Peyer's patch (tissue), 4 donors: ENCODE measurements around the gene KIF18B. TPM values are rescaled to one million over a fixed set of nuclear protein-coding genes. Genes with fewer than 3 reads are reported as not detected.

Experiments used
- DNase-seq, 3 donors: peaks; one replicate each; pipeline ENCODE4 v3.0.0-alpha.2; 2017 to 2019
- H3K27ac ChIP-seq, 4 donors: fragments of 200-600 bp; sonication (generic); one replicate each; pipeline ENCODE4 v1.5.1; 2016 to 2019
- H3K27me3 ChIP-seq, 2 donors: fragments of 200-600 bp; sonication (generic); one replicate each; pipeline ENCODE4 v1.5.1; 2019
- H3K36me3 ChIP-seq, 3 donors: fragments of 200-600 bp; sonication (generic); one replicate each; pipeline ENCODE4 v1.5.1; 2016 to 2019
- H3K4me1 ChIP-seq, 4 donors: fragments of 200-600 bp; sonication (generic); one replicate each; pipeline ENCODE4 v1.5.1; 2016 to 2019
- H3K4me3 ChIP-seq, 4 donors: fragments of 200-600 bp; sonication (generic); 1 replicate in 3 of 4; 2 replicates in 1 of 4; pipeline ENCODE4 v1.5.1; 2016 to 2019; ENCODE audit warnings: mild to moderate bottlenecking in 1 of 4
- H3K9me3 ChIP-seq, 4 donors: fragments of 200-600 bp; sonication (generic); one replicate each; pipeline ENCODE4 v1.5.1; 2016 to 2019; ENCODE audit warnings: mild to moderate bottlenecking in 1 of 4
- CTCF ChIP-seq, 6 experiments: fragments of 450-650 bp in 4 of 6; fragments of 200-600 bp in 2 of 6; sonication (generic) in 1 of 6; IDR thresholded peaks; one replicate each; pipeline ENCODE4 v1.5.1; 2017 to 2019; ENCODE audit warnings: antibody characterized with exemption in 6 of 6, mild to moderate bottlenecking in 3 of 6, moderate library complexity in 1 of 6
- POLR2A ChIP-seq, 2 donors: fragments of 450-650 bp; IDR thresholded peaks; one replicate each; pipeline ENCODE4 v1.5.1; 2017; ENCODE audit warnings: antibody characterized with exemption in 2 of 2, mild to moderate bottlenecking in 2 of 2, moderate library complexity in 2 of 2
- total RNA-seq, 4 donors: library from RNA; depleted of rRNA; stranded (reverse); fragments of >200 nt; gene quantifications; one replicate each; pipeline ENCODE4 v1.1.0, GENCODE V29; 2016

Gene KIF18B
- total RNA-seq, 4 donors from 2014 or later, result 3.4 to 40.4 (median 6.8) TPM

DNA sequence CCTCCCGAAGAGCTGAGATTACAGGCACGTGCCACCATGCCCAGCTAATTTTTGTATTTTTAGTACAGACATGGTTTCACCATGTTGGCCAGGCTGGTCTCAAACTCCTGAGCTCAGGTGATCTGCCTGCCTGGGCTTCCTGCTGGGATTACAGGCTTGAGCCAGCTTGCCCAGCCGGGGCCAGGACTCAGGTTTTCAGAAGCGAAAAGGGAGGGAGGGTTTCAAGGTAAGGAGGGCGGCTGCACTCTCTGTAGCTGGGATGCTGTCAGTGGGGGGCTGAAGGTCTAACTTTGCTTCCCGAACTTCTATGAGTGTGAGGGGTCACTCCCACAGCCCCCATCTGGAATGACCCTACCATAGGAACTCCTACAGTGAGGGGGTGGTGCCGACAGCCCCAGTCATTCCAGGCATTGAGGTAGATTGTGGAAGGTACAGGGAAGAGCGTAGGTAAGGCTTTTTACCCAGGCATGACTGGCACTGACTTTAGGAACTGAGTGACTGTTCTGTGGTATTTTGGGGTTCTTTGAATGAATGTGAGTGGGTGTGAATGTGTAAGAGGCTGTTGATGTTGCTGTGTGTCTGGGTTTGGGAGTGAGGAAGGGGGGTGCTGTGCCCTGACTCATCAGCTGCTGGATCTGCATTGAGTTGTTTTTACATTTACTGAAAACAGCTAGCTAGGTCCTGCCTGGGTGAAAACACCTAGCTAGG lies 24.4 kb upstream of the KIF18B start:
- Histone ChIP-seq H3K9me3 (no peaks in the 10 kb centered on the region), H3K36me3 (no peaks in the 10 kb centered on the region), H3K27me3 (peaks cover 0 to 16% of the 10 kb centered on the region in 2 donors), H3K4me3 (no peak overlapping the region), H3K27ac (no peak overlapping the region), H3K4me1 (peaks cover 0 to 35% (median 12%) of the 10 kb centered on the region in 4 donors)
- TF ChIP-seq CTCF (IDR thresholded peaks at IDR 0.05) (no peak), POLR2A (IDR thresholded peaks at IDR 0.05) (no peak)
- DNase-seq, result no peak

GRCh38 chr17:44970136-44970741 lies 22.7 kb upstream of the KIF18B start:
- TF ChIP-seq CTCF (IDR thresholded peaks at IDR 0.05), result no peak
- TF ChIP-seq POLR2A (IDR thresholded peaks at IDR 0.05), result no peak
- H3K9me3 ChIP-seq, result no peaks in the 10 kb centered on the region
- H3K27ac ChIP-seq, result peak overlapping the region; percentile 35 to 72 (median 56)
- H3K27me3 ChIP-seq, result peaks cover 0 to 32% of the 10 kb centered on the region in 2 donors
- no peak for DNase-seq
- H3K4me1 ChIP-seq, result peaks cover 0 to 36% (median 13%) of the 10 kb centered on the region in 4 donors
- H3K4me3 ChIP-seq, result peak overlapping the region; percentile 26 to 50 (median 42)
- H3K36me3 ChIP-seq, result no peaks in the 10 kb centered on the region

DNA sequence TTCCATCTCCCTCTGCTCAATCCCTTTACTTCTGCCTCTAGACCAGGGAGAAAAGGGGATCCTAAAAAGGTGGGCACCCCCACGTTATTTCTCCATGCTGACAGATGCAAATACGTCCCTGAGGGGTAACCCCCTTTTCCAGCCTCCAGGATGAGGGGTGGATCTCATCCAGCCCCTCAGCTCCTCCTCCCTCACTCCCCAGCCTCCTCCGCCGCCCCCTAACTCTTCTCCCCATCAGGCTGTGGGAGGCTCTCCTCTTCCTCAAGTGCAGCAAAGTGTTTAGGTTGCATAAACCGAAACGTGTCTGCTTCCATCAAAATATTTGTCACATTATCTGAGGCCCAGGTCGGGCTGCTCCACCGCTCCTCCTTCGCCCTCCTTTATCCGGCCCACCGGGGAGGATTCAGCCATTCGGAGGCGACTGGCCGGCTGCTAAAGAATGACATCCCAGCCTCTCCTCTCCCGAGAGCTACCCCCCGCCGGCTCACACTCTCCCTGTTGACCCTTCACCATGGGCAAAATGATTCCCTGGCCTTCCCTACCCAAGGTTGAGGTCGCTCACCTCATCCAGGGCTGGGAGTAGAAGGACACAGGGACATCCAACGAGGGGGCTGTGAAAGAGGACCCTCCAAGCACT lies 21.7 kb upstream of the KIF18B start:
- peak overlapping the region in 3 of 4 donors; percentile 6 to 36 (median 35) for H3K27ac ChIP-seq
- peak overlapping the region in 1 of 4 donors; percentile 53 for H3K4me3 ChIP-seq
- peaks cover 0 to 32% of the 10 kb centered on the region in 2 donors for H3K27me3 ChIP-seq
- peaks cover 0 to 36% (median 13%) of the 10 kb centered on the region in 4 donors for H3K4me1 ChIP-seq
- no peaks in the 10 kb centered on the region for H3K36me3 ChIP-seq
- TF ChIP-seq POLR2A (IDR thresholded peaks at IDR 0.05) (no peak), CTCF (IDR thresholded peaks at IDR 0.05) (no peak)
- no peak for DNase-seq
- no peaks in the 10 kb centered on the region for H3K9me3 ChIP-seq

DNA sequence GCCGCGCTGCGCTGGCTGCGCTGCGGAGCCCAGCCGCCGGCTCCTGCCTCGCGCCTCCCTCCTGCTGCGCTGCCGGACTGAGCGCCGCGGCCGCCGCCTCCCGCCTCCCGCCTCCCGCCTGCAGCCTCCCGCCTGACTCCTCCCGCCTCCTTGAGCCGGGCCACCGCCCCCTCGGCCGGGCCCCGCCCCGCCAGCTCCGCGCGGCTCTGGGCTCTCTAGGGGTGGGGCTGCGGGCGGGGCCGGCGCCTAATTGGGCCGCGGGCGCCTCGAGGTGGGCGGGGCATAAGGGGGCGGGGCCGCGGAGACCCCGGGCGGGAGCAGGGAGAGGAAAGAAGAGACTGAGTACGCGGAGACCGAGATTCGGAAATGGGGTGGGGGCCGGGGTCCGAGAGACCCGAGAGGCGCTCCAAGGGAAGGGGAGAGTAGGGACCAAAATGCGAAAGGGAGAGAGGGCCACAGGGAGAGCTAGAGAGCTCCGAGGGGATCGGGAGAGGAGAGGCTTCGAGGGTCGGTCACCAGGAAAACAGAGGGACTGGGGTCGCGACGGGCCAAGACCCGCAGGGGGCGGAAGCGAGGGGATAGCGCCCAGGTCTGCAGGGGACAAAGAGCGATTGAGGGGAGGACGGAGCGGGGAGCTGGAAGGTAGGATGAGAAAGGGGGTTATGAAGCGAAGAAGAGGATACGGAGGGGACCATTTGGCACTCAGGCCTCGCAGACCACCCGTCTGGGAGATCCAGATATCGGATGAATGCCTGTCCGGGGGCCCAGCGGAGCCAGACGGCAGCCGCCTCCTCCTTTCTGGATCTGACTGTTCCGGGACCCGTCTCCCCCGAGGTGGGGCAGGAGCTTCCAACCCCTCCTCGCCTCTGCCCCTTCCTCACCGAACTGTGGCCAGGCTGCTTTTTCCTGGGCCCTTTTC lies 20.9 kb upstream of the KIF18B start, which contains the start of gene C1QL1:
C1QL1 (minus strand) TSS at position 79 of the 919 bp plus-strand sequence. CDS start 255 bp downstream, outside the sequence.
- Histone ChIP-seq H3K27ac (peak within 1 kb of the TSS in 3 of 4 donors; percentile 6 to 36 (median 31)), H3K36me3 (no peaks in the 10 kb centered on the region), H3K4me1 (peaks cover 0 to 36% (median 13%) of the 10 kb centered on the region in 4 donors), H3K9me3 (no peaks in the 10 kb centered on the region), H3K27me3 (peaks cover 0 to 32% of the 10 kb centered on the region in 2 donors), H3K4me3 (peak within 1 kb of the TSS; percentile 29 to 53 (median 46))
- peak; percentile 80 to 94 (median 92) for DNase-seq
- TF ChIP-seq POLR2A (IDR thresholded peaks at IDR 0.05) (no peak), CTCF (IDR thresholded peaks at IDR 0.05) (no peak)

GRCh38 chr17:44967907-44968224 lies 20.3 kb upstream of the KIF18B start:
- TF ChIP-seq CTCF (IDR thresholded peaks at IDR 0.05), result no peak
- no peak for TF ChIP-seq POLR2A (IDR thresholded peaks at IDR 0.05)
- Histone ChIP-seq H3K27me3 (peaks cover 0 to 32% of the 10 kb centered on the region in 2 donors), H3K4me3 (peak overlapping the region in 3 of 4 donors; percentile 35 to 47 (median 44)), H3K27ac (no peak overlapping the region), H3K4me1 (peaks cover 0 to 36% (median 13%) of the 10 kb centered on the region in 4 donors), H3K9me3 (no peaks in the 10 kb centered on the region), H3K36me3 (no peaks in the 10 kb centered on the region)
- no peak for DNase-seq
